SK-N-MC (cell line): ENCODE measurements around the gene IL1R1.

Experiments
- EZH2 ChIP-seq: fragments of 200-600 bp; sonication (generic); IDR thresholded peaks from one replicate; pipeline ENCODE4 v1.6.1; 2017; ENCODE audit warnings: antibody characterized with exemption
- FOXP2 ChIP-seq: optimal IDR thresholded peaks from 2 replicates; pipeline ENCODE3; 2011; ENCODE audit warnings: mild to moderate bottlenecking, moderate library complexity; ENCODE audit not compliant: insufficient read depth; ENCODE audit errors: extremely low read length, control extremely low read depth
- POLR2AphosphoS5 ChIP-seq: IDR thresholded peaks from 2 replicates; pipeline ENCODE4 v1.6.1; 2012; ENCODE audit warnings: mild to moderate bottlenecking, low read depth, low read length, borderline replicate concordance

GRCh38 chr2:102159295-102159694 lies 16.7 kb downstream of the IL1R1 start:
- TF ChIP-seq EZH2 (no peak), POLR2AphosphoS5 (no peak), FOXP2 (no peak)
